ENCODE data around the gene TTYH3.
"Not testable (repeated sequence)": the region's sequence is repeated elsewhere in the genome, so short reads cannot be mapped to it uniquely, and the experiment has no call there.

The TTYH3 gene

GRCh38 chr7:2603044-2603965 lies 28.5 kb upstream of the TTYH3 start:
- DNase-seq: no peak

GRCh38 chr7:2604608-2605174 lies 27.1 kb upstream of the TTYH3 start:
- no peak for DNase-seq

GRCh38 chr7:2605608-2606538 lies 25.9 kb upstream of the TTYH3 start:
- no peak for DNase-seq

GRCh38 chr7:2606539-2606936 lies 25.2 kb upstream of the TTYH3 start:
- DNase-seq: no peak

GRCh38 chr7:2607122-2607922 lies 24.5 kb upstream of the TTYH3 start:
- DNase-seq: no peak

- no peak for DNase-seq
Observed at GRCh38 chr7:2607923-2608904, 23.6 kb upstream of the TTYH3 start.

- DNase-seq: no peak
Observed at GRCh38 chr7:2608921-2609411, 22.8 kb upstream of the TTYH3 start.

- DNase-seq: not testable (repeated sequence)
Observed at GRCh38 chr7:2609646-2610045, 22.1 kb upstream of the TTYH3 start.

- no peak for DNase-seq
Observed at GRCh38 chr7:2610466-2610865, 21.3 kb upstream of the TTYH3 start.

GRCh38 chr7:2610898-2611297 lies 20.9 kb upstream of the TTYH3 start:
- DNase-seq: no peak

- no peak for DNase-seq
Observed at GRCh38 chr7:2611401-2611800, 20.4 kb upstream of the TTYH3 start.

GRCh38 chr7:2611922-2612321 lies 19.9 kb upstream of the TTYH3 start:
- no peak for DNase-seq

GRCh38 chr7:2612445-2613097 lies 19.2 kb upstream of the TTYH3 start:
- no peak for DNase-seq

GRCh38 chr7:2613098-2613930 lies 18.5 kb upstream of the TTYH3 start:
- DNase-seq: no peak

GRCh38 chr7:2613931-2614600 lies 17.7 kb upstream of the TTYH3 start:
- no peak for DNase-seq

- no peak for DNase-seq
Observed at GRCh38 chr7:2614631-2615330, 17.0 kb upstream of the TTYH3 start.

GRCh38 chr7:2616387-2617324 lies 15.1 kb upstream of the TTYH3 start:
- DNase-seq: no peak
